Ovary (tissue), 9 donors: ENCODE data around the gene C1QA. TPM values are rescaled to one million over a fixed set of nuclear protein-coding genes. Genes with fewer than 3 reads are reported as not detected.

Experiments used
- DNase-seq, 5 donors: peaks; one replicate each; pipeline ENCODE4 v3.0.0-alpha.2; 2019 to 2020
- H3K27ac ChIP-seq, 2 donors: fragments of 200-600 bp; one replicate each; pipeline versions ENCODE4 v1.5.1 to v1.8.0; 2019 to 2022
- H3K27me3 ChIP-seq: fragments of 200-600 bp; one replicate; pipeline ENCODE4 v1.8.0; 2022
- H3K36me3 ChIP-seq: fragments of 200-600 bp; sonication (generic); one replicate; pipeline ENCODE4 v1.5.1; 2019
- H3K4me1 ChIP-seq: one replicate; pipeline ENCODE4 v1.8.1; 2013; ENCODE audit warnings: mild to moderate bottlenecking, moderate library complexity; ENCODE audit not compliant: insufficient read depth
- H3K4me3 ChIP-seq: fragments of 200-600 bp; sonication (generic); one replicate; pipeline ENCODE4 v1.5.1; 2017
- H3K9me3 ChIP-seq, 2 donors: fragments of 200-600 bp in 1 of 2; sonication (generic) in 1 of 2; one replicate each; pipeline versions ENCODE4 v1.5.1 to v1.8.1; 2013 to 2019; ENCODE audit warnings: mild to moderate bottlenecking in 1 of 2, moderate library complexity in 1 of 2
- EP300 ChIP-seq: sonication (generic); formaldehyde crosslinking; IDR thresholded peaks from one replicate; pipeline ENCODE4 v1.6.1; 2017; ENCODE audit warnings: antibody characterized with exemption
- POLR2A ChIP-seq: fragments of 450-650 bp; IDR thresholded peaks from one replicate; pipeline ENCODE4 v1.6.1; 2017; ENCODE audit warnings: antibody characterized with exemption, mild to moderate bottlenecking, moderate library complexity
- WGBS, 3 donors: extraction: QIAGEN DNeasy Blood & Tissue Kit in 1 of 3; methylation state at CpG; one replicate each; pipeline versions ENCODE4 v1.1.5 to v1.1.7; 2013 to 2017; 5-methylcytosine and 5-hydroxymethylcytosine counted together
- intact Hi-C, 4 donors: fragments of 100-400 bp; cut with DNase I; formaldehyde crosslinking; loops; one replicate each; pipeline versions ENCODE4 v1.11.0 to v1.15.1; 2022 to 2023
- polyA plus RNA-seq, 2 donors: library from polyadenylated mRNA; stranded (reverse); fragments of 200-250 nt in 1 of 2; fragments of 350-450 nt in 1 of 2; fragmentation: Illumina TruSeq in 1 of 2; extraction: RNeasy Lipid Tissue Mini Kit (QIAGEN cat#74804) in 1 of 2; gene quantifications; one replicate each; pipeline ENCODE4 v1.2.3, GENCODE V29; 2013 to 2014
- total RNA-seq, 7 donors: library from RNA; depleted of rRNA in 2 of 7; stranded (reverse); fragments of >200 nt in 2 of 7; fragmentation: NEBNext Ultra II Directional in 3 of 7; extraction: Animal tissue kit (Norgen Biotek cat#: 25700) in 3 of 7; gene quantifications; one replicate each; pipeline versions ENCODE4 v1.1.0 to v1.2.4, GENCODE V29; 2016 to 2023
- TF ChIP-seq, protein P1 (sequence below), 3 donors: fragments of 450-650 bp in 2 of 3; fragments of 200-600 bp in 1 of 3; IDR thresholded peaks; one replicate each; pipeline versions ENCODE4 v1.5.1 to v1.8.0; 2016 to 2022; ENCODE audit warnings: antibody characterized with exemption in 3 of 3, mild to moderate bottlenecking in 1 of 3
- donor health status: DM: no; HTN: no; CAD: no; lungs with moderate emphysema.
- donor health status: DM: no; HTN: no; CAD: no.
- donor health status: Bipolar disorder and iron deficiency.
- donor health status: DM: yes; HTN: yes; CAD: no.
- donor health status: DM: no; HTN: no; CAD: no.
- donor health status: DM: yes; HTN: yes; CAD: no.

Gene C1QA
- total and polyA plus RNA-seq, 9 donors, result 26.8 to 89.6 (median 52.7) TPM

- Histone ChIP-seq H3K27me3 (no peaks in the 10 kb centered on the region), H3K36me3 (no peaks in the 10 kb centered on the region), H3K9me3 (no peaks in the 10 kb centered on the region), H3K27ac (no peak overlapping the region), H3K4me3 (no peak overlapping the region), H3K4me1 (no peaks in the 10 kb centered on the region)
- TF ChIP-seq EP300, result no peak
- TF ChIP-seq POLR2A, result no peak
- TF ChIP-seq, protein P1, sequence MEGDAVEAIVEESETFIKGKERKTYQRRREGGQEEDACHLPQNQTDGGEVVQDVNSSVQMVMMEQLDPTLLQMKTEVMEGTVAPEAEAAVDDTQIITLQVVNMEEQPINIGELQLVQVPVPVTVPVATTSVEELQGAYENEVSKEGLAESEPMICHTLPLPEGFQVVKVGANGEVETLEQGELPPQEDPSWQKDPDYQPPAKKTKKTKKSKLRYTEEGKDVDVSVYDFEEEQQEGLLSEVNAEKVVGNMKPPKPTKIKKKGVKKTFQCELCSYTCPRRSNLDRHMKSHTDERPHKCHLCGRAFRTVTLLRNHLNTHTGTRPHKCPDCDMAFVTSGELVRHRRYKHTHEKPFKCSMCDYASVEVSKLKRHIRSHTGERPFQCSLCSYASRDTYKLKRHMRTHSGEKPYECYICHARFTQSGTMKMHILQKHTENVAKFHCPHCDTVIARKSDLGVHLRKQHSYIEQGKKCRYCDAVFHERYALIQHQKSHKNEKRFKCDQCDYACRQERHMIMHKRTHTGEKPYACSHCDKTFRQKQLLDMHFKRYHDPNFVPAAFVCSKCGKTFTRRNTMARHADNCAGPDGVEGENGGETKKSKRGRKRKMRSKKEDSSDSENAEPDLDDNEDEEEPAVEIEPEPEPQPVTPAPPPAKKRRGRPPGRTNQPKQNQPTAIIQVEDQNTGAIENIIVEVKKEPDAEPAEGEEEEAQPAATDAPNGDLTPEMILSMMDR (IDR thresholded peaks at IDR 0.05), result no peak
- intact Hi-C loops, result no loop called here
- WGBS, 3 donors, result 78 to 87% (median 80%) methylated on average over 9 of the region's 9 CpGs
- DNase-seq, result no peak
Measured at GRCh38 chr1:22592051-22592450, 44.4 kb upstream of the C1QA start.

DNA sequence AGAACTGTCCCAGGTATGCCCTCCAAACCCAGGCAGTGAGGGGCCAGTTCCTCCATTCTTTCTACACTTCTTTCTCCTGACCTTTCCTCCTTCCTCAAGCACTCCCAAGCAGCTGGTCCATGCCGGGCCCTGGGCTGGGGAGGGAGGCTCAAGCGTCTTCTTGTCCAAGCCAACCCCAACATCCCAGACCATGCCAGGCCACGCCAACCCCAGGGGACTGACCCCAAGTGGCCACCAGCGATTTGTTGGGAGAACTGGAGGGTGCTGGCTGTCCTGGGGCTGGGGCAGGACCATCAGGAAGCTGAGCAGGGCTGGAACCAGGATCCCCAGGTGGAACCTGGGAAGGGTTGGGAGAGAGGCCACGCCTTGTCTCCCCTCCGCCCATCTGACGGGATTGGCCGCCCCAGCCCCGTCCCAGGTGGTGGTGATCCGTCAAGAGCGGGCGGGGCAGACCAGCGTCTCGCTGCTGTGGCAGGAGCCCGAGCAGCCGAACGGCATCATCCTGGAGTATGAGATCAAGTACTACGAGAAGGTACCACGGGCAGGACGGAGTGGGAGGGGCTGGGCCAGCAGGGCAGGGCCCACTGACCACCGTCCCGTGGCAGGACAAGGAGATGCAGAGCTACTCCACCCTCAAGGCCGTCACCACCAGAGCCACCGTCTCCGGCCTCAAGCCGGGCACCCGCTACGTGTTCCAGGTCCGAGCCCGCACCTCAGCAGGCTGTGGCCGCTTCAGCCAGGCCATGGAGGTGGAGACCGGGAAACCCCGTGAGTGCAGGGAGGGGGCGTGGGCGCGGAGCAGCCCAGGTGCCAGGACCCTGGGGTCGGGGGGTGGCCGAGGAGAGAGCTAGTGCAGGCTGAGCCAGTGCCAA lies 43.3 kb upstream of the C1QA start:
- Histone ChIP-seq H3K4me1 (no peaks in the 10 kb centered on the region), H3K9me3 (no peaks in the 10 kb centered on the region), H3K27ac (no peak overlapping the region), H3K27me3 (no peaks in the 10 kb centered on the region), H3K4me3 (no peak overlapping the region), H3K36me3 (no peaks in the 10 kb centered on the region)
- intact Hi-C loops, result no loop called here
- no peak for TF ChIP-seq EP300
- no peak for TF ChIP-seq POLR2A
- TF ChIP-seq, protein P1 (IDR thresholded peaks at IDR 0.05), result no peak
- 38 to 60% (median 50%) methylated on average over 38 of the region's 38 CpGs for WGBS, 3 donors
- no peak for DNase-seq

DNA sequence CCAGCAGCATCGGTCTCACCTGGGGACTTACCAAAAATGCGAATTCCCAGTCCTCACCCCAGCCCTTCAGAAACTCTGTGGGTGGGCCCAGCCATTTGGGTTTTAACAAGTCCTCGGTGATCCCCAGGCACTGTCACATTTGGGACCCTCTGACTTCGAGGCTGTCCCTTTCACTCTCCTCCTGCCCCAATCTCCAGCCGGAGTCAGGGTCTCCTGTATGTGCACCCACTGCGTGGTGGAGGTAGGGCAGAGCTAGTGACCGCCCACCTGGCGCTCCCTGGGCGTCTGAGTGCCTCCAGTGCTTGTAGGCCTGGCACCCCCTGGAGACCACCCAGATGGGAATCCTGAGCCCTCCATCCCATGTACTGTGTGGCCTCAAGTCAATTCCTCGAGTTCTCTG lies 42.0 kb upstream of the C1QA start:
- intact Hi-C loops, result no loop called here
- DNase-seq, result no peak
- 78 to 85% (median 78%) methylated on average over 10 of the region's 10 CpGs for WGBS, 3 donors
- no peaks in the 10 kb centered on the region for H3K4me1 ChIP-seq
- TF ChIP-seq, protein P1 (IDR thresholded peaks at IDR 0.05), result no peak
- TF ChIP-seq POLR2A (no peak), EP300 (no peak)
- H3K27ac ChIP-seq, result no peak overlapping the region
- no peaks in the 10 kb centered on the region for H3K36me3 ChIP-seq
- no peaks in the 10 kb centered on the region for H3K27me3 ChIP-seq
- H3K4me3 ChIP-seq, result no peak overlapping the region
- no peaks in the 10 kb centered on the region for H3K9me3 ChIP-seq

- H3K9me3 ChIP-seq, result no peaks in the 10 kb centered on the region
- DNase-seq, result no peak
- no peaks in the 10 kb centered on the region for H3K36me3 ChIP-seq
- no peak overlapping the region for H3K27ac ChIP-seq
- no peak for TF ChIP-seq EP300
- TF ChIP-seq, protein P1 (IDR thresholded peaks at IDR 0.05), result no peak
- no peak for TF ChIP-seq POLR2A
- no peaks in the 10 kb centered on the region for H3K4me1 ChIP-seq
- WGBS, 3 donors, result 71 to 83% (median 77%) methylated on average over 6 to 7 of the region's 7 CpGs
- no peaks in the 10 kb centered on the region for H3K27me3 ChIP-seq
- intact Hi-C loops, result no loop called here
- H3K4me3 ChIP-seq, result no peak overlapping the region
Measured at GRCh38 chr1:22595108-22595507, 41.3 kb upstream of the C1QA start.
